Colonic mucosa (tissue), 4 donors: ENCODE measurements around the gene SLC4A9. TPM values are rescaled to one million over a fixed set of nuclear protein-coding genes. Genes with fewer than 3 reads are reported as not detected.

Source experiments
- DNase-seq: peaks from one replicate; pipeline ENCODE4 v3.0.0-alpha.2; 2020
- H3K27ac ChIP-seq: fragments of 200-600 bp; one replicate; pipeline ENCODE4 v1.8.0; 2021
- H3K27me3 ChIP-seq: fragments of 200-600 bp; one replicate; pipeline ENCODE4 v1.8.0; 2021
- H3K36me3 ChIP-seq: fragments of 200-600 bp; one replicate; pipeline ENCODE4 v1.8.0; 2021
- H3K4me1 ChIP-seq: fragments of 200-600 bp; one replicate; pipeline ENCODE4 v1.8.0; 2021; ENCODE audit warnings: mild to moderate bottlenecking
- H3K4me3 ChIP-seq: fragments of 200-600 bp; one replicate; pipeline ENCODE4 v1.8.0; 2021
- H3K9ac ChIP-seq, 2 donors: one replicate each; pipeline ENCODE4 v1.7.0; 2013; ENCODE audit warnings: control low read depth in 2 of 2, low read depth in 2 of 2, low read length in 2 of 2
- H3K9me3 ChIP-seq: fragments of 200-600 bp; one replicate; pipeline ENCODE4 v1.8.0; 2021
- intact Hi-C: fragments of 100-400 bp; cut with DNase I; formaldehyde crosslinking; loops from one replicate; pipeline ENCODE4 v1.14.1; 2022
- total RNA-seq, 2 donors: library from RNA; stranded (reverse); fragmentation: NEBNext Ultra II Directional in 1 of 2; extraction: Animal tissue kit (Norgen Biotek cat#: 25700) in 1 of 2; gene quantifications; one replicate each; pipeline ENCODE4 v1.2.1, GENCODE V29; 2021
- TF ChIP-seq, protein P1 (sequence below): fragments of 200-600 bp; IDR thresholded peaks from one replicate; pipeline ENCODE4 v1.8.0; 2022; ENCODE audit warnings: antibody characterized with exemption, mild to moderate bottlenecking
- donor health status: healthy.
- donor health status: DM: no; HTN: no; CAD: no.
- donor health status: DM: no; HTN: no; CAD: no.

Gene SLC4A9
- total RNA-seq, 2 donors from 2014 or later: 0.42 TPM; not detected in 1

DNA sequence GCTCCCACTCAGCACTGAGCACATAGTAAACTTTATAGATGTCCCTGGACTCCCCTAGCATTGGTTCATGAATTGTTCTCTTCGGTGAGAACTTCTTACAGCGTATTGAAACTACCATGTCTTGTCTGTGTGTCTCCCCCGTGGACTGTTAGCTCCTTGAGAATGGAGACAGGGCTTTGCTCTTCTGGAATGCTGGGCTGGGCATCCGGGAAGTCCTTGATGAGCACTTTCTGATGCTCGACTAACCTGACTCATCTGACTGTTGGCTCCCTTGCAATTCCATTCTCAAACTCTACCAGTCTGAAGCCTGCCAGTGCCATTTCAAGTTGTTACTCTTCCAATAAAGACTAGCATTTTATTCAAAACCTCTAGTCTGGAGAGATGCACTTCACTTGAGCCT is 42.1 kb upstream of the SLC4A9 start:
- no peaks in the 10 kb centered on the region for H3K27me3 ChIP-seq
- TF ChIP-seq, protein P1, sequence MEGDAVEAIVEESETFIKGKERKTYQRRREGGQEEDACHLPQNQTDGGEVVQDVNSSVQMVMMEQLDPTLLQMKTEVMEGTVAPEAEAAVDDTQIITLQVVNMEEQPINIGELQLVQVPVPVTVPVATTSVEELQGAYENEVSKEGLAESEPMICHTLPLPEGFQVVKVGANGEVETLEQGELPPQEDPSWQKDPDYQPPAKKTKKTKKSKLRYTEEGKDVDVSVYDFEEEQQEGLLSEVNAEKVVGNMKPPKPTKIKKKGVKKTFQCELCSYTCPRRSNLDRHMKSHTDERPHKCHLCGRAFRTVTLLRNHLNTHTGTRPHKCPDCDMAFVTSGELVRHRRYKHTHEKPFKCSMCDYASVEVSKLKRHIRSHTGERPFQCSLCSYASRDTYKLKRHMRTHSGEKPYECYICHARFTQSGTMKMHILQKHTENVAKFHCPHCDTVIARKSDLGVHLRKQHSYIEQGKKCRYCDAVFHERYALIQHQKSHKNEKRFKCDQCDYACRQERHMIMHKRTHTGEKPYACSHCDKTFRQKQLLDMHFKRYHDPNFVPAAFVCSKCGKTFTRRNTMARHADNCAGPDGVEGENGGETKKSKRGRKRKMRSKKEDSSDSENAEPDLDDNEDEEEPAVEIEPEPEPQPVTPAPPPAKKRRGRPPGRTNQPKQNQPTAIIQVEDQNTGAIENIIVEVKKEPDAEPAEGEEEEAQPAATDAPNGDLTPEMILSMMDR: no peak
- no peak overlapping the region for H3K27ac ChIP-seq
- no peaks in the 10 kb centered on the region for H3K9me3 ChIP-seq
- H3K4me3 ChIP-seq: no peak overlapping the region
- no peak overlapping the region for H3K9ac ChIP-seq
- no peak for DNase-seq
- H3K4me1 ChIP-seq: no peaks in the 10 kb centered on the region
- no peaks in the 10 kb centered on the region for H3K36me3 ChIP-seq
- intact Hi-C loops: no loop called here

DNA sequence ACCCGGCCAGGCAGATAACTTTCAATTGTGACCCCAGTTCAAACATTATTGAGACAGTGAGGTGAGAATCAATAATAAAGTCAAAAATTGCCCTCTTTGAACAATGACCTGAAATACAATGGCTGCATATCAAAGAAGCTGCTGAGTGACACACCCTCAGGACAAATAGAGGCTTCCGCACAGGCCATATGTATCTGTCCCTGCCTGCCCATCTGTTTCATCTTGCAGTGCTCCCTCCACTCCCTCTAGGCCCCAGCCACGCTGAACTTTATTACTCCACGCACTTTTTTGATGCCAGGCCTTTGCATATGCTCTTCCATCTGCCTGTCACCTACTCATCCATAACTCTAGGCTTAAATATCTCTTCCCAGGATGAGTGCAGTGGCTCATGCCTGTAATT is 41.2 kb upstream of the SLC4A9 start:
- no peak for DNase-seq
- no peak overlapping the region for H3K27ac ChIP-seq
- no peak overlapping the region for H3K4me3 ChIP-seq
- H3K4me1 ChIP-seq: no peaks in the 10 kb centered on the region
- H3K27me3 ChIP-seq: no peaks in the 10 kb centered on the region
- H3K9me3 ChIP-seq: no peaks in the 10 kb centered on the region
- TF ChIP-seq, protein P1: no peak
- no peaks in the 10 kb centered on the region for H3K36me3 ChIP-seq
- intact Hi-C loops: no loop called here
- H3K9ac ChIP-seq: no peak overlapping the region

DNA sequence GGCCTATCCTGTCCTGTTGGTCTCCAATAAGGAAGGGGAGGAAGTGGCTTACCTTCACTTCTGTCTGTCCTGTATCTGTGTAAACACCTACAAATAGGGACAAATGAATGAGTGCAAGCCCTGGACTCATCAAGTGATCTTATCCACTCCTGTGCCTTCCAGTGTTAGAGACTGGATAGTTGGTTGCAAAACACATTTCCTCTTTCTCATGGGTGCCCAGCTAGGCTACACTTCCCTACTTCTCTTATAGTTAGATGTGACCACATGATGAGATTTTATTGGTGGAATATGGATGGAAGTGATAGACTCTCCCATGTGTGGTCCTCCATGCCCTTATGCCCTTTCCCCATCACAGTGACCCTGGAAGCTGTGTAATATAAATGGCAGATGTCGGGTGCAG is 40.2 kb upstream of the SLC4A9 start:
- Histone ChIP-seq H3K27ac (no peak overlapping the region), H3K36me3 (no peaks in the 10 kb centered on the region), H3K4me1 (no peaks in the 10 kb centered on the region), H3K9me3 (no peaks in the 10 kb centered on the region), H3K9ac (no peak overlapping the region), H3K27me3 (no peaks in the 10 kb centered on the region), H3K4me3 (no peak overlapping the region)
- intact Hi-C loops: no loop called here
- DNase-seq: no peak
- TF ChIP-seq, protein P1: no peak

DNA sequence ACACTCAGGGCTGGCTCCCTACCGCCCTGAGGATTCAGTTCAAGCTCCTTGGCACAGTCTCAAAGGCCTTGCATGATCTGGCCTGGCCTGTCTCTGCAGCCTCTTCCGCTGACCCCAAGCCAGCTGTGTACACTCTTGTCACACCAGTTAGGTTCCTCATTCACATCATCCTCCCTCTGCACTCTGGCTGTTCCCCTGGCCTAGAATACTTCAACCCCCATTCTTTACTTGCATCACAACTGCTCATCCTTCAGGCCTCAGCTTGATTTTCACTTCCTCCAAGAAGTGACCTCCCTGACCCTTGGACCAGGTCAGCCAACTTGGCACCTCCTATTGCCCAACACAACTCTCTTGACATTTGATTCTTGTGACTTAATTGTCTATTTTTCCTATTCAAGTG is 38.2 kb upstream of the SLC4A9 start:
- intact Hi-C loops: no loop called here
- H3K9ac ChIP-seq: no peak overlapping the region
- no peak overlapping the region for H3K27ac ChIP-seq
- H3K4me3 ChIP-seq: no peak overlapping the region
- H3K4me1 ChIP-seq: no peaks in the 10 kb centered on the region
- no peak for DNase-seq
- TF ChIP-seq, protein P1: no peak
- no peaks in the 10 kb centered on the region for H3K9me3 ChIP-seq
- no peaks in the 10 kb centered on the region for H3K36me3 ChIP-seq
- H3K27me3 ChIP-seq: no peaks in the 10 kb centered on the region

DNA sequence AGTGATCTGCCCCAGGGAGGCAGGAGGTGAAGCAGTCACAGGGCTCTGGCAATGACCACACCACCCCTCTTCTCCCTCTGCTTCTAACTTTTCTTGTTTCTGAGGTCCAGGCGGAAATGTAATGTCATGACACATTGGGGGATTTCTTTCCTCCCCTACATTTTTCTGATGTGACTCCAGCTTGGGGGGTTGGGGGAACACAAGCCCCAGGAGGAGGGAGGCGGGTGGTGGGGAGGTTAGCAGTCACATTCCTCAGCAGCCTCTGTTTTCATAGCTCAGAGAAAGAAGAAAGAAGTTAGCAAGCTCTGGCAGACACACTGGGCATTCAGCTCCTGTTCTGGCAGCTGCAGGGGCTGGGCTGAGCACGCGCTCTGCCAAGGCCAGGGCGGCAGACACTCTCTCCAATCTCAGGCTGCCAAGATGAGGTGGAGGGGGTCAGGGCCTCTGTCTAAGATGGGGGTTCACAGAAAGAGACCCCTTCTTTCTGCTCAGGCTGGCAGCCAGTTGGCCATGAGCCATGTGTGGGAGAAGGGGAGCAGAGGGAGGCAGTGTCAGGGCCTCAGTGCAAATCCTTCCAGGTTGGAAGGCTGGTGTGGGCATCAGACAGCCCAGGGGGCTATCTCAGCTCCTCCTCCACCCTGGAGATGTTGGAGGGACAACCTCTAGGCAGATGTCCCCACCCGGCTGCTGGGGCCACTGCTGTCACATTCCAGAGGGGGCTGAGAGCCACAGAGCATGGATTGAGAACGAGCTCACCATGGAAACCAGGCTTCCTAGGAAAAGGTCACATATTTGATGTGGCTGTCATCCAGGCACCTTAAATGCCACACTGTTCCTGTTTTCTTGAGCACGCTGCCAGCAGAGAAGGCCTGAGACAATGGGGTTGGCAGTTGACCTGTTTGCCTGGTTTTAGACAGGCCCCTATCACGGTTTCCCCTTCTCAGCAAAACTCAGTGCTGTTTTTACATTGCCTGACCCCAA is 37.0 kb upstream of the SLC4A9 start:
- H3K9ac ChIP-seq: no peak overlapping the region
- H3K36me3 ChIP-seq: no peaks in the 10 kb centered on the region
- no peaks in the 10 kb centered on the region for H3K9me3 ChIP-seq
- no peaks in the 10 kb centered on the region for H3K27me3 ChIP-seq
- intact Hi-C loops: no loop called here
- no peaks in the 10 kb centered on the region for H3K4me1 ChIP-seq
- no peak overlapping the region for H3K4me3 ChIP-seq
- H3K27ac ChIP-seq: no peak overlapping the region
- no peak for DNase-seq
- TF ChIP-seq, protein P1: no peak
